Astrocyte of the hippocampus (primary cell): ENCODE results near the gene SMYD3.
A peak's percentile ranks its signal among the peaks of the same experiment; 100 is the strongest.
"Not testable (repeated sequence)": the region's sequence is repeated elsewhere in the genome, so short reads cannot be mapped to it uniquely, and the experiment has no call there.

Experiments used
- DNase-seq: peaks from one replicate; pipeline ENCODE4 v3.0.0; 2011; ENCODE audit warnings: low read depth, low spot score

SMYD3 gene

GRCh38 chr1:245957427-245957826 lies 549.7 kb downstream of the SMYD3 start:
- no peak for DNase-seq

- no peak for DNase-seq
Measured at GRCh38 chr1:245956225-245956624, 550.9 kb downstream of the SMYD3 start.

GRCh38 chr1:245953876-245954660 lies 553.0 kb downstream of the SMYD3 start:
- DNase-seq, result peak; percentile 20

GRCh38 chr1:245952383-245953026 lies 554.6 kb downstream of the SMYD3 start:
- DNase-seq, result no peak

GRCh38 chr1:245948786-245949185 lies 558.3 kb downstream of the SMYD3 start:
- no peak for DNase-seq

GRCh38 chr1:245946905-245947304 lies 560.2 kb downstream of the SMYD3 start:
- DNase-seq, result no peak

GRCh38 chr1:245945136-245945535 lies 561.9 kb downstream of the SMYD3 start:
- not testable (repeated sequence) for DNase-seq

GRCh38 chr1:245942856-245943255 lies 564.2 kb downstream of the SMYD3 start:
- DNase-seq, result no peak

GRCh38 chr1:245941771-245942170 lies 565.3 kb downstream of the SMYD3 start:
- DNase-seq, result not testable (repeated sequence)

- DNase-seq, result no peak
Measured at GRCh38 chr1:245939756-245940345, 567.2 kb downstream of the SMYD3 start.

GRCh38 chr1:245938046-245938435 lies 569.0 kb downstream of the SMYD3 start:
- no peak for DNase-seq

- DNase-seq, result no peak
Measured at GRCh38 chr1:245937316-245938045, 569.6 kb downstream of the SMYD3 start.

GRCh38 chr1:245934409-245934808 lies 572.7 kb downstream of the SMYD3 start:
- DNase-seq, result no peak

- DNase-seq, result no peak
Measured at GRCh38 chr1:245933431-245934045, 573.5 kb downstream of the SMYD3 start.

GRCh38 chr1:245932302-245932972 lies 574.6 kb downstream of the SMYD3 start:
- no peak for DNase-seq

GRCh38 chr1:245931450-245931849 lies 575.6 kb downstream of the SMYD3 start:
- no peak for DNase-seq

- no peak for DNase-seq
Measured at GRCh38 chr1:245929224-245929623, 577.9 kb downstream of the SMYD3 start.

- DNase-seq, result no peak
Measured at GRCh38 chr1:245926888-245927287, 580.2 kb downstream of the SMYD3 start.

GRCh38 chr1:245923215-245923614 lies 583.9 kb downstream of the SMYD3 start:
- DNase-seq, result no peak

GRCh38 chr1:245921417-245921816 lies 585.7 kb downstream of the SMYD3 start:
- DNase-seq, result no peak

GRCh38 chr1:245917403-245917802 lies 589.7 kb downstream of the SMYD3 start:
- no peak for DNase-seq
